GM13977 (cell line): Measurements from ENCODE around the gene AGBL4.
A peak's percentile ranks its signal among the peaks of the same experiment; 100 is the strongest.

Experiments used
- DNase-seq: peaks from one replicate; pipeline ENCODE4 v3.0.0; 2012; ENCODE audit warnings: low spot score
- in situ Hi-C: fragments of 300-500 bp; cut with MboI; formaldehyde crosslinking; loops from one replicate; pipeline ENCODE4 v1.12.0; 2022; ENCODE audit warnings: low sequenced_read_pairs, low pct_unique_long_range_greater_than_20kb, mixed read lengths, inconsistent platforms; ENCODE audit not compliant: unreplicated experiment
- TF ChIP-seq, protein P1 (sequence below): IDR thresholded peaks from 2 replicates; pipeline ENCODE4 v1.5.1; 2012; ENCODE audit warnings: mild to moderate bottlenecking, control low read depth; ENCODE audit not compliant: insufficient read depth; ENCODE audit errors: extremely low read depth, missing control alignments

AGBL4 gene

DNA sequence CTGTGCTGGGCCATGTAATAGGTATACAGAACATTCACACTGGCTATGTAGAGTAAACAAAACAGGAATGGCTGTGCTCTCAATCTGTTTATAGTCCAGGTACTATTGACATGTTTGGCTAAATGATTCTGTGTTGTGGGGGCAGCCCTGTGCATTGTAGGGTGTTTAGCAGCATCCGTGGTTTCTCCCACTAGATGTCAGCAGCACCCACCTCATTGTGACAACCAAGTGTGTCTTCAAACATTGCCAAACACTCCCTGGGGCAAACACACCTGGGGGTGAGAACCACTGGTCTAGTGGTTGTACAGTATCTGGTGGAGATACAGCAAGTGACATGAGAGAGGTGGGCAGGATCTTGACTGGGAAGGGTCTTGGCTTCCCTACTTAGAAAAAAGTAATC lies 1471.3 kb downstream of the AGBL4 start:
- no peak for DNase-seq
- in situ Hi-C loops: no loop called here
- TF ChIP-seq, protein P1, sequence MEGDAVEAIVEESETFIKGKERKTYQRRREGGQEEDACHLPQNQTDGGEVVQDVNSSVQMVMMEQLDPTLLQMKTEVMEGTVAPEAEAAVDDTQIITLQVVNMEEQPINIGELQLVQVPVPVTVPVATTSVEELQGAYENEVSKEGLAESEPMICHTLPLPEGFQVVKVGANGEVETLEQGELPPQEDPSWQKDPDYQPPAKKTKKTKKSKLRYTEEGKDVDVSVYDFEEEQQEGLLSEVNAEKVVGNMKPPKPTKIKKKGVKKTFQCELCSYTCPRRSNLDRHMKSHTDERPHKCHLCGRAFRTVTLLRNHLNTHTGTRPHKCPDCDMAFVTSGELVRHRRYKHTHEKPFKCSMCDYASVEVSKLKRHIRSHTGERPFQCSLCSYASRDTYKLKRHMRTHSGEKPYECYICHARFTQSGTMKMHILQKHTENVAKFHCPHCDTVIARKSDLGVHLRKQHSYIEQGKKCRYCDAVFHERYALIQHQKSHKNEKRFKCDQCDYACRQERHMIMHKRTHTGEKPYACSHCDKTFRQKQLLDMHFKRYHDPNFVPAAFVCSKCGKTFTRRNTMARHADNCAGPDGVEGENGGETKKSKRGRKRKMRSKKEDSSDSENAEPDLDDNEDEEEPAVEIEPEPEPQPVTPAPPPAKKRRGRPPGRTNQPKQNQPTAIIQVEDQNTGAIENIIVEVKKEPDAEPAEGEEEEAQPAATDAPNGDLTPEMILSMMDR: peak; percentile 56

DNA sequence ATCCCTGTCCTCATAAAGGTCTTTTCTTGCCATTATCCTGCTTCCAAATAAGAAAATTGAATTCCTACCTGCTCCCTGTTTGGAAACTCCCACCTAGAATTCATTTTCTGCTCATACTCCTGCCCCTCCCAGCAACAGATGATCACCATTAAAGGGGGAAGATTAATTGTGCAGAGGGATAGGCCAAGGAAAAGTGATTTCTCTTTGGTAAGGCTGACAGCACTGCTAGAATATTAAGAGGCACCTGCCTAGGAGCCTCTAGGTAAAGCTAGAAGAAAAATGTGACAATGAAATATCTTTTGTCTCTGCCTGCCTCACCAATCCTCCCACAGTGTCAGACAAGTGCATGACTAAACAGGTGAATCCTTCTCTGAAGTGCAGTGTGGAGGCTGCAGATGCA lies 1474.8 kb downstream of the AGBL4 start:
- in situ Hi-C loops: no loop called here
- DNase-seq: no peak

DNA sequence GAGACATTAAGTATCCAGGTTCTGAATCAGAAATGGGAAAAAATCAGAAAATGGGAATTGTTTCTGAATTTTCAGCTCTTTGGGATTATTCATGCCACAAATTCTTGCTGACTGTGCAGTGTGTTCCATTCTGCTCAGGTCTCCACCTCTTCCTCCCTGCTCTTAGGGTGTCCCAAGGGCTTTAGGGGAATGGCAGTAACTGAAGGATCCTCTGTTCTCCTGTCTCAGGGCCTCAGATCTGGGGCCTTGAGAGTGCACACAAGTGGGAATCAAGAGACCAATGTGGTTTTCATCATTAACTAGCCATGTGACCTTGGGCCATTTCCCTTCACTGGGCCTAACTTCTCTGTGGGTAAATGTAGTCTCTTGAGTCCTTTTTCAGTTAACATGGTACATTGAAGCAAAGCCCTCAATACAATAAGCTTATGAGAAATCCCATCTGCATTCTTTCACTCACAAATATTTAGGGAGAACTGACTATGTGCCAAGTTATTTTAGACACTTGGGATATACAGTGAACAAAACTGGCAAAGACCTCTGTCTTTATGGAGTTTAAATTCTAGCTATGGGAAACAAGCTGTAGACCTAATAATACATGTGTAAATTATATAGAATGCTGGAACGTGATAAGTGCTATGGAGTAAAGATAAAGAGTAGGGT lies 1476.1 kb downstream of the AGBL4 start:
- TF ChIP-seq, protein P1: no peak
- in situ Hi-C loops: no loop called here
- DNase-seq: no peak

More for the DNA sequence above, 1474.8 kb downstream of the AGBL4 start:
- TF ChIP-seq, protein P1: no peak

DNA sequence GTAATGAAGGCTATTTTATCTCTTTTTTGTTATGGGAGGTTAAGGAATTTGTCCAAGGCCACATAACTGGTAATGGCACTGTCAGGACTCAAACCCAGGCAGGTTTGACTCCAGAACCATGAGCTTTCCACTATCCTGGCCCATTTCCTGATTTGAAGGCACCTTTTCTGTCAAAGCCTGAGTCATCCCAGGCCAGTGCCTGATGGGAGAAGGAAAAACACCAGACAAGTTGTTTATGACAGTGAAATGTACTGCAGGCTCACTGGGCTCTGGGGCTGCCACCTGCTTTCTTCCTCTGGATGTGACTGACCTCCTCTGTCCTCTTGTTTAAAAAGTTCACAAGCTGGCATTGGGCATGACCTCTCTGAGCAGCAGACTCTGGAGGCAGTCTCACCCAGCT lies 1479.9 kb downstream of the AGBL4 start:
- TF ChIP-seq, protein P1: no peak
- in situ Hi-C loops: no loop called here
- DNase-seq: no peak

DNA sequence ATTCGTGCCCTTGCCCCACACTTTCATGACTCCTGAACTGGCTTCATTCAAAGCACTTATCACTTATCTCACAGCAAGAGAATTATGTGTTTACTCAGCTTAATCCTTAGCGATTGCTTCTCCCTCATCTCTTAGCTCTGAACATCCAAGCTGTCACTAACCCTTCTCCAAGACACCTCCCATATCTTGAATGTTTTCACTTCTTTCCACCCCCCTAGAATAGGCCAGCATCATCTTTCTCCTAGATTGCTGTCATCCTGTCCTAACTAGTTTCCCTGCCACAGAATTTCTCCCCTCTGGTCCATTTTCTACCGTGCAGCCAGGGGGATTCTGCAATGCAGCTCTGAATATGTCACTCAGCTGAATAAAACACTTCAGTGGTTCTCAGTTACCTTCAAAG lies 1483.2 kb downstream of the AGBL4 start:
- in situ Hi-C loops: no loop called here
- TF ChIP-seq, protein P1: no peak
- DNase-seq: no peak

DNA sequence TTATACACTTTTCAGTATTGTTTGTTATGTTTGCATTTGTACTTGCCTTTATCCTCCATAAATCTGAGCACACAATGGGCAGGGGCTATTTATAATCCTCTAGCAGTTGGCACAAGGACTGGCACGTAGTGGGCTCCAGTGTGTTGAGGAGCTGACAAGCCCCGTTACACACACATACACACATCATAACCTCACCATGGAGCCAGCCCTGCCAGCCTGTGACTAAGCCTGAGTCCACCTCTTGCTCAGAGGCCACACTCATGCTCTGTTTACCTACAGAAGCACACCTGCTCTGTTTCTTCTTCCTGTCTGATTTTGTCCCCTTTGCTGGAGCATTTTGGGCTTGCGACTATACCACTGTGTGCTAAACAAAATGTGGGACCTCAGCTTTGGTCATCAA lies 1487.3 kb downstream of the AGBL4 start:
- DNase-seq: no peak
- TF ChIP-seq, protein P1: no peak
- in situ Hi-C loops: no loop called here

DNA sequence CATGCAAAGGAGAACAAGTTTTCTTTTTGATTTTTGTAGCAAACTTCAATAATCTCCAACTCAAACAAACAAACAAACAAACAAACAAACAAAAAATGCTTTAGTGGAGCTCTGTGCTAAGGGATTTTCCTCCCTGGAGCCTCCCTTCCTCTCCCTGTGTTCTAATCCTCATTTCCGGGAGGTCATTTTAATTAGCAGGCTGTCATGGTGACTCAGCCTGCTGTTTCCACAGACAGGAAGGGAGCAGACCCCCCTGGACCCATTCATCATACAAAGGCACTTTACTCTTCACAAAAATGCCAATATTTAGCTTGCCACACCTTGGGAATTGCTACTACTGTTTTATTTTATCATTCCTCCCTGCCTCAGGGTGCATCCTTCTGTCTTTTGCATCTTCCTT lies 1490.8 kb downstream of the AGBL4 start:
- TF ChIP-seq, protein P1: no peak
- DNase-seq: no peak
- in situ Hi-C loops: no loop called here
